IPS-11a (cell line): Measurements from ENCODE around the gene CARS2.
"Not testable (repeated sequence)": the region's sequence is repeated elsewhere in the genome, so short reads cannot be mapped to it uniquely, and the experiment has no call there.

Experiments used
- H3K4me3 ChIP-seq: one replicate; pipeline ENCODE4 v1.5.1; 2013; ENCODE audit warnings: low read depth, low read length, control low read depth

Gene CARS2

GRCh38 chr13:110683921-110684320 is 22.0 kb downstream of the CARS2 start:
- H3K4me3 ChIP-seq = no peak overlapping the region

- H3K4me3 ChIP-seq = no peak overlapping the region
Observed at GRCh38 chr13:110683203-110683883, 22.6 kb downstream of the CARS2 start.

GRCh38 chr13:110682746-110683145 is 23.2 kb downstream of the CARS2 start:
- no peak overlapping the region for H3K4me3 ChIP-seq

GRCh38 chr13:110681868-110682550 is 23.9 kb downstream of the CARS2 start:
- H3K4me3 ChIP-seq = no peak overlapping the region

- H3K4me3 ChIP-seq = no peak overlapping the region
Observed at GRCh38 chr13:110680852-110681251, 25.1 kb downstream of the CARS2 start.

- no peak overlapping the region for H3K4me3 ChIP-seq
Observed at GRCh38 chr13:110677731-110678545, 28.0 kb downstream of the CARS2 start.

GRCh38 chr13:110676595-110677587 is 29.0 kb downstream of the CARS2 start:
- no peak overlapping the region for H3K4me3 ChIP-seq

- H3K4me3 ChIP-seq = not testable (repeated sequence)
Observed at GRCh38 chr13:110669814-110670213, 36.1 kb downstream of the CARS2 start.

- no peak overlapping the region for H3K4me3 ChIP-seq
Observed at GRCh38 chr13:110669036-110669435, 36.9 kb downstream of the CARS2 start.

- no peak overlapping the region for H3K4me3 ChIP-seq
Observed at GRCh38 chr13:110666255-110666533, 39.7 kb downstream of the CARS2 start.

GRCh38 chr13:110665491-110666254 is 40.2 kb downstream of the CARS2 start:
- H3K4me3 ChIP-seq = no peak overlapping the region

- H3K4me3 ChIP-seq = no peak overlapping the region
Observed at GRCh38 chr13:110664673-110665072, 41.2 kb downstream of the CARS2 start.

- no peak overlapping the region for H3K4me3 ChIP-seq
Observed at GRCh38 chr13:110664041-110664440, 41.9 kb downstream of the CARS2 start.

- H3K4me3 ChIP-seq = no peak overlapping the region
Observed at GRCh38 chr13:110663491-110663890, 42.4 kb downstream of the CARS2 start.

- no peak overlapping the region for H3K4me3 ChIP-seq
Observed at GRCh38 chr13:110662777-110663443, 43.0 kb downstream of the CARS2 start.

- H3K4me3 ChIP-seq = no peak overlapping the region
Observed at GRCh38 chr13:110662091-110662490, 43.8 kb downstream of the CARS2 start.

- H3K4me3 ChIP-seq = no peak overlapping the region
Observed at GRCh38 chr13:110661256-110661655, 44.7 kb downstream of the CARS2 start.

GRCh38 chr13:110658218-110658911 is 47.6 kb downstream of the CARS2 start:
- H3K4me3 ChIP-seq = not testable (repeated sequence)

- no peak overlapping the region for H3K4me3 ChIP-seq
Observed at GRCh38 chr13:110657196-110657595, 48.7 kb downstream of the CARS2 start.
